ENCODE results near the gene SLIT3. TPM values are rescaled to one million over a fixed set of nuclear protein-coding genes. Genes with fewer than 3 reads are reported as not detected.

SLIT3 gene
- total and polyA plus RNA-seq, 9 of the 15 experiments (the other 6 are each of a cell fraction or from before 2014, with no cell fraction given) = 0.01 to 0.04 TPM; not detected in 7

GRCh38 chr5:168829044-168829443 is 471.9 kb downstream of the SLIT3 start (continued):
- TF ChIP-seq, protein P1, sequence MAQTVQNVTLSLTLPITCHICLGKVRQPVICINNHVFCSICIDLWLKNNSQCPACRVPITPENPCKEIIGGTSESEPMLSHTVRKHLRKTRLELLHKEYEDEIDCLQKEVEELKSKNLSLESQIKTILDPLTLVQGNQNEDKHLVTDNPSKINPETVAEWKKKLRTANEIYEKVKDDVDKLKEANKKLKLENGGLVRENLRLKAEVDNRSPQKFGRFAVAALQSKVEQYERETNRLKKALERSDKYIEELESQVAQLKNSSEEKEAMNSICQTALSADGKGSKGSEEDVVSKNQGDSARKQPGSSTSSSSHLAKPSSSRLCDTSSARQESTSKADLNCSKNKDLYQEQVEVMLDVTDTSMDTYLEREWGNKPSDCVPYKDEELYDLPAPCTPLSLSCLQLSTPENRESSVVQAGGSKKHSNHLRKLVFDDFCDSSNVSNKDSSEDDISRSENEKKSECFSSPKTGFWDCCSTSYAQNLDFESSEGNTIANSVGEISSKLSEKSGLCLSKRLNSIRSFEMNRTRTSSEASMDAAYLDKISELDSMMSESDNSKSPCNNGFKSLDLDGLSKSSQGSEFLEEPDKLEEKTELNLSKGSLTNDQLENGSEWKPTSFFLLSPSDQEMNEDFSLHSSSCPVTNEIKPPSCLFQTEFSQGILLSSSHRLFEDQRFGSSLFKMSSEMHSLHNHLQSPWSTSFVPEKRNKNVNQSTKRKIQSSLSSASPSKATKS (CRISPR knock-in tag; IDR thresholded peaks at IDR 0.05) = no peak
- TF ChIP-seq ARID1B (IDR thresholded peaks at IDR 0.05) (no peak), KDM4B (IDR thresholded peaks at IDR 0.05; ENCODE audit: borderline replicate concordance in 2 of 2, low read depth in 1 of 2) (no peak), NRF1 (conservative IDR thresholded peaks at IDR 0.05 in 1 of 2, IDR thresholded peaks at IDR 0.05 in 1 of 2) (no peak), ATF2 (CRISPR knock-in tag; IDR thresholded peaks at IDR 0.05) (no peak), SMARCA5 (IDR thresholded peaks at IDR 0.05) (no peak), NCOA1 (IDR thresholded peaks at IDR 0.05; ENCODE audit: low read depth) (no peak), ZNF644 (tag; IDR thresholded peaks at IDR 0.05; ENCODE audit: low read depth) (no peak), STAT5A (IDR thresholded peaks at IDR 0.05; ENCODE audit: borderline replicate concordance, low read length) (no peak), ZBTB5 (IDR thresholded peaks at IDR 0.05) (no peak), TBL1XR1 (IDR thresholded peaks at IDR 0.05; ENCODE audit: low read length in 2 of 2) (no peak)
